ENCODE data around the gene VSIG10L2.

GRCh38 chr11:125939081-125939521 is 6.7 kb upstream of the VSIG10L2 start:
- TF ChIP-seq POLR2A (IDR thresholded peaks at IDR 0.05), result no peak
- TF ChIP-seq EP300 (IDR thresholded peaks at IDR 0.05), result no peak

All from upper lobe of left lung (tissue), 4 donors.